NT2/D1 (cell line): ENCODE results near the gene PXT1.
"Not testable (repeated sequence)": the region's sequence is repeated elsewhere in the genome, so short reads cannot be mapped to it uniquely, and the experiment has no call there.

Experiments
- SUZ12 ChIP-seq: IDR thresholded peaks from 2 replicates; pipeline ENCODE4 v1.6.1; 2011; ENCODE audit not compliant: insufficient read length, insufficient read depth; ENCODE audit errors: extremely low read depth
- YY1 ChIP-seq: IDR thresholded peaks from 2 replicates; pipeline ENCODE4 v1.6.1; 2011; ENCODE audit not compliant: insufficient read length, insufficient read depth

- not testable (repeated sequence) for TF ChIP-seq SUZ12, YY1
These were observed 32.9 kb downstream of the PXT1 start for GRCh38 chr6:36409718-36410117.
